ENCODE data around the gene ABHD12.
A peak's percentile ranks its signal among the peaks of the same experiment; 100 is the strongest.
"Not testable (repeated sequence)": the region's sequence is repeated elsewhere in the genome, so short reads cannot be mapped to it uniquely, and the experiment has no call there.

ABHD12 gene

DNA sequence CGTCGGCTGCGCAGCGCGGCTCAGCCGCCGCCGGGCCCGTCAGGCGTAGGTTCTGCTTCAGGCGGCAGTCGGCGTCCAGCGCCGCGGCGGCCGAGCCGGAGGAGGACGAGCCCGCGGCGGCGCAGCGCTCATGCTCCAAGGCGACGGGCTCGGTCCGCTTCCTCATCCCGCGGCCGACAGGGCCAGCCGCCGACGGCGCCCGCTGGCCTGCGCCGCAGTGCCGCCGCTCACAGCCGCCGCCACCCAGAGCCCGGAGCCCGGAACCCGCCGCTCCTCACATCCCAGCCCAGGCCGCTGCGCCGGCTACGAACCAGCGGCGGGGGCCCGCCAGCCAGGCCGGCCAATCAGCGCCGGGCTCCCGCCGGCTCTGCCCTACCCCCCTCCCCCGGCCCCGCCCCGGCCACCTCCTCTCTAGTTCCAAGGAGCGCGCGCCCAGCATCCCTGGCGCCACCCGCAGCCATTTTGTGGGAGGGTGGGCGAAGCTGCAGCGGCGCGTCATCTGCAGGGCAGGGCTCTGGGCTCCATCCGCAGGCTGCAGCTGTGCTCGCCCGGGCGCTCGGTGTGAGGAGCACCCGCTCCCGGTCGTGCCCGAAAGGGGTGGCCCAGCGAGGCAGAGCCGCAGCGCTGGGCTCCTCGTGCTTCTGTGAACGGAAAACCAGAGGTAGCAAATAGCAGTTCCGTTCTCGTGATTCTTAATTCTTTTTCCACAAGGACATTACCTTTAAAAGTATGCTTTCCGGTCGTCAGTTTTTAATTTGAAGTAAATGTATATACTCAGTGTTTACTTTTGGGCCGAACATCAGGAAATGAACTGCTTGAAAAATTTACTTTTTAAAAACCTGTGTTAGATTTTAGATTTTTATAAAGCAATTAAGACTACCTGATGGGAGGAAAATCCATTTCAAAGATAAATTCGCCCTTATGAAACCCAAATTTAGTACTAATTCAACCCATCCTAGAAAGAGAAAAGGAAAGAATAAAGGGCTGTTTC lies at the start of gene ABHD12:
TSS of gene ABHD12 (minus strand) at position 298 of the 991 bp plus-strand sequence. CDS start at position 166, 132 bp downstream.
- peak; percentile 96 for DNase-seq

DNA sequence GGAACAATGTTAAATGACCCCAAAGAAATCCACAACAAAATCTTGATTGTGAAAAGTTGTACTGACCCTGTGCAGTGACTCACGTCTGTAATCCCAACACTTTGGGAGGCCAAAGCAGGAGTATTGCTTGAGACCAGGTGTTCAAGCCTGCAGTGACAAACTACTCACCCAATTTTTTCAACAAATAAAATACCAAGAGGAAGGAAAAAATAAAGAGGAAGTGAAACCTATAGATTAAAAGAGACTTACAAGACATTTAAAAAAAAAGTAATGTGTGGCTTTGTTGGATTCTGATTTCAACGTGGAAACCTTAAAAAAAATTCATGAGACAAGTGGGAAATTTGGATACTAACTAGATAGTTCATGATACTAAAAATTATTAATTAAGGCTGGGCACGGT lies 48.7 kb upstream of the ABHD12 start:
- no peak for DNase-seq

DNA sequence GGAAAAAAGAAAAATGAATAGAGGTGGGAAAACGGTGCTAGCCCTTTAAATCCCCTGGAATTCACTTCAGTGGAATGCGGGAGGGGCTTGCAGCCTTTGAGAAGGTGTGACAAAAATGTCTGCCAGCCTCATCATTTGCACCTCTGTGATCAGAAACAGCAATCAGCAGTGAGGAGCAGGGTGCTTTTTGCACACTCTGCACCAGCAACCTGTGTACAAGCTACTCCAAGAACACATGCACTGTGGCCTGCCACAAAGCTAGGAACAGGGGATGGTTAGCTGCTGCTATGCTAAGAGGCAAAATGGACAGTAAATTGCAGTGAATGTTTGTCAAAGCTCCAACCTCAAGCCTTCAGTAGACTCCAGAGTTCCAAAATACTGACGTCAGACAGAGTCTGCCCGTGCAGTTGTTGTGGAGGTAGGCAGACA lies 46.5 kb upstream of the ABHD12 start:
- DNase-seq = no peak

DNA sequence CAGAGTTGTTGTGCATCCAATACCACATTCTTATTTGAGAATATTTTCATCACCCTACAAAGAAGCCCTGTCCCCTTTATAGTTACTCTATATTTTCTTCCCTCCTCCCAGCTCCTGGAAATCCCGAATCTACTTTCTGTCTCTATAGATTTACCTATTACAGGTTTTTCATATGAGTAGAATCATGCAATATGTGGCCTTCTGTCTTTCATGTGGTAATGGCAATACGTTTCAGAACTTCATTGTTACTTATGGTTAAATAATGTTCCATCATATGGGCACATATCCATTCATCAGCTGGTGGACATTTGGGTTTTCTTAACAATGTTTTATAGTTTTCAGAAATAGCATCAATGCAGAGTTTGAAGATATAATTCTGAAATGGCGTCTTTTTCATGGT lies 33.9 kb upstream of the ABHD12 start:
- DNase-seq = no peak

DNA sequence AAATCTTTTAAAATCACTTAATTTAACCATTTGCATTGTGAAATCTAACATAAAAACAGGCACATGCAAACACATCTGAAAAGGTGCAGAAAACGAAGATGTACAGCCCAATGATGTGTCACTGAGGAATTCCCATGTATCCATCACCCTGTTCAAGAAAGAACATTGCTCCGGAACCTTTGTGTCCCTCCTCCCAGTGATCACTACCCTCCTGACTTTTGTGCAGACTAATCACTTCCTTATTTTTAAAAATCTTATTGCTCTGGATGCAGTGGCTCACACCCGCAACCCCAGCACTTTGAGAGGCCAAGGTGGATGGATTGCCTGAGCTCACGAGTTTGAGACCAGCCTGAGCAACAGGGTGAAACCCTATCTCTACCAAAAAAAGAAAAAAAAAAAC lies 31.4 kb upstream of the ABHD12 start:
- no peak for DNase-seq

DNA sequence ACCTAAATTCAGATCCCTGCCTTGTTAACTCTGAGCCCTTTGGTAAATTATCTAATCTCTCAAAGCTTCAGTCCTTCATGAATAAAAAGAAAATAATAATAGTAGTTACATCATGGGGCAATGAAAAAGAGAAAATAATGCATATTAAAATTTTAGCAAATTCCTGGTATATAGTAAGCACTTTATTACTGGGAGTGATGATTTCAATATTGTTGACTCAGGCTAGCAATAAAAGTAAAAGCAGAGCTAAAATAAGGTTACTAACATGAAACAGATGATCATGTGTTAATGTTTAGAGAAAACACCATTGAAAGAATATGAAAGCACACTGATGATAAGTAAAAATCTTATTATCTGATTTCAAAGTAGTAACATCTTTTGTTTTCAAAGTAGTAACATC lies 30.5 kb upstream of the ABHD12 start:
- DNase-seq = no peak

DNA sequence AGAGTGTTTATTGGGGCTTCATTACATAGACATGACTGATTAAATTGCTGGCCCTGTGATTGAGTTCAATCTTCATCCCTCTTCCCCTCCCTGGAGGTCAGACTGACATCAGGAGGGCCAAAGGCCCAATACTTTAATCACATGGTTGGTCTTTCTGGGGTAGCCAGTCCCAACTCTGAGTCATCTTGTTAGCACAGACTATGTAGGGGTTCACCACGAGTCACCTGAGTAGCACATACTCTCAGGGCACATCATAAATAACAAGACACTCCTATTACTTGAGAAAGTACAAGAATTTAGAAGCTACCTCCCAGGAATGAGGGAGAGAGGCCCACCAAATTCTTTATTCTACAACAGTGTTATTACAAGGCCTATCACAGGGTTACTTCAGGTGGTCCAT lies 28.1 kb upstream of the ABHD12 start:
- DNase-seq = no peak

DNA sequence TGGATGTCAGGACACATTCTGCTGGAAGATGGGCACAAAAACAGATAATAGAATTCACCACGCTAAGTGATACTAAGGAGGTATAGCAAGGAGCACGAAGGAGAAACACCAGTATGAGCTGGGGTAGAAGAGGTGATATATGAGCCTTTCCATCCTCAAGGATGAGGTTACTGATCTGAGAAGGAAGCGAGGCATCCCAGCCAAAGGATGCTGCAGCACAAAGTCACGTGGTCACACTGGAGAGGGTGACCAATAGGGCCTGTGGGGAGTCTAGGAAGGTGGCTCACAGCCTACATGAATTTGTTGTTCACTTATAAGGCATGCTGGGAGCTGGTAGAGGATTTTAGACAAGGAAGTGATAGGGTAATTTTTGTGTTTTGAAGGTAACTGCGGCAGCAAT lies 18.3 kb upstream of the ABHD12 start:
- DNase-seq = no peak

DNA sequence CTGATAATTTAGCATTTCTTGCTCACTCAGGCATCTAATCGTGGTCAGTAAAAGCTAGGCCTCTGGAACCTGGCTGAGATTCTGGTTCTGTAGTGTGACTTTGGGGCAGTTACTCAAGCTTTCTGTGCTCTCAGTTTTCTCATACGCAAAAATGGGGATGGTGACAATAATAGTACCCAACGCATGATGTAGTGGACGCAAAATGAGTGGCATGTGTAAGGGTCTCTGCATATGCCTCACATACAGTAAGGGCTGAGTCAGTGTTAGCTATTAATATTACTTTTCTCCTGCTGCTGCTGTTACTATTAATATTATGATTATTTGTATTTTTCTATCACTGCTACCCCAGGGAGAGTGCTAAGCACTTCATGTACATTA lies 17.5 kb upstream of the ABHD12 start:
- no peak for DNase-seq

DNA sequence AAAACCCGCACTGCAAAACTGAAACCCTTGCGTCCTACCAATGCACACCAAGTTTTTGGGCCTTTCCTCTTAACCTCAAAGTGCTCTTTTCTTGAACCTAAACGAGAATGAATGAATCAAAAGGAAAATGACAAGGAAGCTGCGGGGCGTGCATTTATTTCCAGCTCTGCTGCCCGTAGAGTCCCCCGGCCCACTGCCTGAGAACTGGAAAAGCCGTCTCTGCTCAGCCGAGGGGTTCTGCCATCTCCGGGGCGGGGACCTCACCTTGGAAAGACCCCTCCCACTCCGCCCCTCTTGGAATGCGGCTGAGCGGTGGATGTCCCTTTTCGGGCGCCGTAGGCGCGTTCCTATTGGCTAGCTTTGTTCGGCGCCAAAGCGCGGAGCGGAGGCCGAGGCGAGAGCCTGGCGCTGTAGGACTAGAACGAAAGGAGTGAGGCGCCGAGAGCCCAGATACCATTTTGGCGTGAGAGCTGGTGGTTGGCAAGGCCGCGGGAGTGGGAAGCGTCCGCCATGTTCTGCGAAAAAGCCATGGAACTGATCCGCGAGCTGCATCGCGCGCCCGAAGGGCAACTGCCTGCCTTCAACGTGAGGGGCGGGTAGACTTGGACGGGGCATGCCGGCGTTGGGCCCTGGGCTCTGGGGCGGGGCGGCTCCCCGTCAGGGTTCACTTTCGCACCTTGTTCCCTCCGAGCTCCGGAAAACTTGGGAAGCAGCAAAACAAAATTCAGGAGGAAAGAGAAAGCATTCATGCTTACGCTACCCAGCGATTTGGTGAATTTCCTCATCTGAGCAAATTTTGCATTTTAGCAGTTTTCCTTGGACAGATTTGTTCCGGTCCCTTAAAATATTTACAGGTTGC lies 16.9 kb upstream of the ABHD12 start, which contains the start of gene GINS1:
TSS of gene GINS1 (plus strand) at position 363 of the 859 bp plus-strand sequence. CDS start at position 511, 148 bp downstream.
- DNase-seq = peak; percentile 75

DNA sequence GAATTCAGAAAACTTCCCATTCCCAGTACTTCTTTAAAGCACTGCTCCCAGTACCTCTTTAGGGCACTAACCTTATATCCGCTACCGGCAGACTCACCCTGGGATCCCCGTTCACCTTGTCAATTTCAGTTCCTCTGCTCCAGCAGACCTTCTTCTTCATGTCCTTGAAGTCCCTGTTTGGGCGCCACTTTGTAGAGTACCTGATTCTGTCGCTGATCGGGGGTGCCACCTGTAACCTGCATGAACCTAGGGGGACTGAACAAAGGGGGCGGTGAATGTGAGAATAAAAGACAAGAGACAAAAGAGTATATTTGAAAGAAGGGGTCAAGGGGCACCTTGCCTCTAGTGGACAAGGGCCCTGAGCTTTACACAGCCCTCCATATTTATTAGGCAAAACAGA lies 11.9 kb upstream of the ABHD12 start:
- no peak for DNase-seq

DNA sequence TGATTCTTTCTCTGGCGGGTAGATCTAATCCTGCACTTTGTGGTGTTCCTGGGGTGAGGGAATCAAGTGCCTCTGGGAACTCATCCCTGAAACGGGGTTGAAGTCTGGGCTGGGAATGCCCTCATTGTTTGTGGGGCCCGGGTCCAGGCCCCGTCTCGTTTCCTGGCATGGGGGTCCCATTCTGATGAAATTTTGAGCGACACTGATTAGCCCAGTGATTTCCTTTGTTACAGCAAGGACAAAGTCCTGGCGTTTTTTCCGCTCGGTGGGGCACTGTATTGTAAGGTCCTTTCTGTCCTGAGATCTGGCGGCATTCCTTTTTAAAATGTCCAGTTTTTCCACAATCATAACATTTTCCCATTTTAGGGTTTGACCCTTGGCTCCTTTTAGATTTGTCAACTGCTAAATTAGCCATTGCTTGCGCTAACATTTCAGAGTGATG lies 9.7 kb upstream of the ABHD12 start:
- DNase-seq = not testable (repeated sequence)

DNA sequence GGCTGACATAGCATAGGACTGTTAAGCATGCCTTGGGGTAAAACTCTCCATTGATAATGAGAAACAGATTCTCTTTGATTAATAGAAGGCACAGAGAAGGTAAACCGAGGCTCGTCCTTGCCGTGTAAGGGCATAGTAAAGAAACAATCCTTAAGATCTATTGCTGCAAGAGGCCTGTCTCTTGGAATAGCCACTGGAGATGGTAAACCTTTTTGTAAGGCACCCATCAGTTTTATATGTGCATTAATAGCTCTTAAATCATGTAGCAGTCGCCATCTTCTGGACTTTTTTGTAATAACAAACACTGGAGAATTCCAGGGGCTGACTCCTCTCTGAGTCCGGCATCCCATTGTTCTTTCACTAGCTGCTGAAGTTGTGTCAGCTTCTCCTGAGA lies 8.4 kb upstream of the ABHD12 start:
- no peak for DNase-seq

DNA sequence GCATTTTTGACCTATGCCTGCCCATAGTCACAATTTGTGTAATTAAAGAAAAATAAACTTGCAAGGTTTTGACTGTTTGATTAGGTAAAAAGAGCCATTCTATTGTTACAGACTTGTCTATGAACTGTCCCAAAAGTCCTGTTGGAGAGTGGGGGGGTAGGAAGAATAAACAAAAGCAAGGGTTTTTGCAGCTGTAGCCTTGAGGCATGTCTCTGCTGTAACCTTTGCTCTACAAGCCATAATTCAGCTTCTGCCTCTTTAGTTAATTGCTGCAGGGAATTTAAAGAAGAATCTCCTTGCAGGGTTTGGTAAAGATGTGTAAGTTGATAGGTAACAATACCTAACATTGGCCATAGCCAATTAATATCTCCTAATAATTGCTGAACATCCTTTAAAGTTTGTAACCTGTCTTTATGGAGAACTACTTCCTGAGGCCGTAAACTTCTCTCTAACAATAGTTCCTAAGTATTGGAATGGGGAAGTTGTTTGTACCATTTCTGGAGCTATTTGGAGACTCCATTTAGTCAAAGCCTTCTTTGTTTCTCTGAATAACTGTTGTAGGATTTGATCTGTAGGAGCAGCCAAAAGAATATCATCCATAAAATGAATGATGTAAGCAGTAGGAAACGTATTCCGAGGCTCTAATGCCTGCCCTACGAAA lies 7.9 kb upstream of the ABHD12 start:
- DNase-seq = no peak

DNA sequence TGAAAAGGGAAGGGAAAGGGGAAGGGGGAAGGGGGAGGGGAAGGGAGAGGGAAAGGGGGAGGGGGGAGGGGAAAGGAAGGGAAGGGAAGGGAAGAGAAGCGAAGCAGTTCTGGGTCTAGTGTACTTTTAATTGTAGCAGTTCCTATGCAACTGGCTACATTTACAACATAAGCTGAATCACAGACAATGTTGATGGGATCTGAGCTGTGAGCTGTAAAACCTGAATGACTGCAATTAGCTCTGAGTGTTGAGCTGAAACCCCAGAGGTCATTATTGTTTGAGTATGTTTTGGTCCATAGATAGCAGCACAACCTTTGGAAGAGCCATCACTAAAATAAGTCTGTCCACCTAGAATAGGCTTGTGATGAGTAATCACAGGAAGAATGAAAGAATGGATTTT lies 7.2 kb upstream of the ABHD12 start:
- DNase-seq = no peak

DNA sequence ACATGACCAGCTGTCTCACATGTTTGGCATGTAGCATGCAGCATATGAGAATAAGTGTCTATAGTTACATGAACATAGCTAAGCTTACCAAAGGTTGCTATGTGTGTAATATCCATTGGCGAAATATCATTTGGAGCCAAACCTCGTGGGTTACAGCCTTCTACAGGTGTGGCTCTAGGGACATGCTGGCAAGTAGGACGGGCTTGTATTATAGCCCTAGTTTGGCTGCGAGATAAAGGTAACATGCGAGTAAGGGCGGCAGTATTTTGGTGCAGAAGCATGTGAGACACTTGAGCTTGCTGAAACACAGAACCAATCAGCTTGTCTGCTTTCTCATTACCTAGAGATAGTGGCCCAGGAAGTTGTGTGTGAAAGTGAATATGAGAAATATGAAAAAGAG lies 6.5 kb upstream of the ABHD12 start:
- DNase-seq = no peak

DNA sequence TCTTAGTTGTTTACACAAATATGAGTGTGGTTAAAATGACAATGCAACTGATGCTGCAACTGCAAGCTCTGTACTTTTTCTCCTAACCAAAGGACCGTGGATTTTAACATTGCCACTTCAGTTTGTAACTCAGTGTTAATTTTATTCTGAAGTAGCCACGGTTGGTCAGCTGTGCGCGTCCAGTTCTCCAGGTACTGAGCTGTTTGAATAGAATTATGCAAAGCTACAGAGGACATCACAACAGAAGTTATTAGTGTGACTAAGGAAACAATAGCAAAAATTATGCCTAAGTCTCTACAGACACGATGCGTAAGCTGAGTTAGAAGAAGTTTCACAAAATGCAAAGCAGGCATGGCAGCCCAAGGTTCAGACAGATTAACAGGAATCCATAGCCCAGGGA lies 4.4 kb upstream of the ABHD12 start:
- DNase-seq = no peak

DNA sequence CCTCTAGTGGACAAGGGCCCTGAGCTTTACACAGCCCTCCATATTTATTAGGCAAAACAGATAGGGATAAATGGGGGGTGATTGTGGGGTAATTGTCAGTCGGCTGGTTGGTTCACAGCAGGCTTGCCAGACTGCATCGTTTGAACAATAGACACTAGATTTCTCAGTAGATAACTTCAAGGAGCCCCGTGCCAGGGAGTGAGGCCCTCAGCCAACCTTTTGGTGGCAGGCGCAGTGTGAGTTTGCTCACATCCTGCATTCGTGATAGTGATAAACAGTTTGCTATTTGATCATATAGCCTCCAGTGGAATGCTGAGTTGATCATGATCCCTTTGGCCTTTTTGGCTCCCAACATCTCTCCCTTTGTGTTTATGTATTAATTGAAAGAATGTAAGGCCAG lies 3.6 kb upstream of the ABHD12 start:
- DNase-seq = no peak

DNA sequence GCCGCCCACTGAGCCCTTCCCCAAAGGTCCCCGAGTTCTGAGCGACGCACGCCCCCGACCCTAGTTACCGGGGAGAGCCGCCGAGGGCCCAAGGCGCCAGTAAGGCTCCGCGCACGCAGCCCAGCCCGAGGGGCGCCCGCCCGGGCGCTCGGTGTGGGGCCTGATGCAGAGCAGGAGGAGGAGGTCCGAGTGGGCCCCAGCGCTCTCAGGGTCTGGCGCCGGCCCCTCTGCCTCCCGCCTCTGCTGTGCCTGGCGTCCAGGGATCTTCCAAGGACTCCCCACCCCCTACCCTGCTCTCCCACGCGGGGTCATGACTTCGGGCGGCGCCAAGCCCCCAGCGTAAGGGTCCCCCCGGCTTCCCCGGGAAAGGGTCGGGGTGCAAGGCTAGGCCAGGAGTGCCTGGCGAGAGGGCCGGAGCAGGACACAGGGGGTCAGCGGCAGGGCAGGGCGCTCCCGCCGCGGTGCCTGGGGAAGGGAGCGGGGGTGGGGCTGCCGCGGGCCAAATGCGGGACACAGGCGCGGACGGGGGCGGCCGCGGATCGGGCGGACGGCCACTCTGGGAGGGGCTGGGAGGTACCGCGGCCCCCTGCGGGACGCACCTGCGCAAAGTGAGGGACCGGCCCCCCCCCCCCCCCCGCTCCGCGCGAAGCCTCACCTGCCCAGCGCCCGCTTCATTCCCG lies 637 bp downstream of the ABHD12 start:
- DNase-seq = peak; percentile 46

DNA sequence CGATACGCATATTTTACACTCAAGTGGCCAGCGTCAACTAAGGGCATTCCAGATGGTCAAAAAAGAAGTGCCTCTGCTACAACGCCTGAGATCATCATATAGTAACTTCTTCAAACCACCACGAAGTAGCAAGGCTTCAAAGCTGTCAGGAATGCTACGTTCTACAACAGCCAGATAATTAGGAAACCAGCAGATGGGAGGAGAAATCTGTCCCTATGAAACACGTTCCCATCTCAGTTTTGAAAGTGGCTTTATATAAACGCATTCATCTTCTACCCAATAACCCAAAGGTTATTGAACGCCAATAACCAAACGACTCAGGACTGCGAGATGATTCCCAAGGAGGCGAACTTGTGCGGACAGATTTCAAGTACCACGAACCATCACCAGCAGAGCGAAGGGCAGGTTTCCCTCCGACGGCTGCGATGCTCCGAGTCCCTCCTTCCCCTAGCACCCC lies 1.2 kb downstream of the ABHD12 start:
- DNase-seq = no peak

DNA sequence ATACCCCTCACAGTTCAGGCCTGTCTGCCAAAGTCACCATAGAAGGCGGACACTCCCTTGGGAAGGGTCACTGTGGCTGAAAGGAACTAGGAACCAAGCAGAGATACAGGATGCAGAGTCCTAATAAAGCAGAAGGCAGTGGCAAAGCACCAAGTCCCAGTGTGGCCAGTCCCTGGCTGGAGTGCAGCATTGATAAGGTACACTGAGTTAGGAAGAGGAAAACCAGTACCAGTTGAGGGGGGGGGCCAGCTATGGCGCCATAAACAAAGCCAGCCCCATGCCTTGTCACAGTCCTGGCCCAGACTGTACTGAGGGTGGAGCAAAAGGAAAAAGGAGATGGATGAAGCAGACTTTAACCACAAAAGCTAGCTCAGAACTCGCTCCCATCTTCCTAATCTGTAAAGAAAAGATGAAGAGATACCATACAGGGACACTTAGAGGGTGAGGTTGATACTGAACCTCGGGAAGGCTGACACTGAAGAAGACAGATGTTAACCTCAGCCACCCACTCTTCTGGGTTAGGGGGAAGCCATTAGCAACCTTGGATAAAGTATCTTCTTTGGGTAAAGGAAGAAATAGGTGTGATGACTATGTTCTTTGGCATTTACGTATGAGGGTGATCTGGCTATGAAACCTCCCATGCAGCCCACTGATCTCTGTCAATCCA lies 7.8 kb downstream of the ABHD12 start:
- DNase-seq = no peak

Data from stimulated activated naive CD4-positive, alpha-beta T cell treated with Interleukin-2 at 50 U/mL for 16 hours (primary cell).